ENCODE data around the gene RBAK.
"Not testable (repeated sequence)": the region's sequence is repeated elsewhere in the genome, so short reads cannot be mapped to it uniquely, and the experiment has no call there.

Gene RBAK

DNA sequence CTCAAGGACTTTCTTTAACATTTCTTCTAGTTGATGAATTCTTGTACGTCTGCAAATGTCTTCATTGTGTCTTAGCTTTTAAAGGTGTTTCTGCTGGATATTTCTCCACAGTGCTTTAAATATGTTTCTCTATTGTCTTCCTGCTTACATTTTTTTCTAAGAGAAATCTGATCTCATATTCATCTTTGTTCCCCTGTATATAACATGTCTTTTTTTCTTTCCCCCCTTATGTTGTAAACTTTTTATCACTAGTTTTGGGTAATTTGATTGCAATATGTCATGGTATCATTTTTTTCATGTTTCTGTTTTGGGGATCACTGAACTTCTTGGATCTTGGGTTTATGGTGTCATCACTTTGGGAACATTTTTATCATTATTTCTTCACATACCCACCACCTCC is 7.5 kb downstream of the RBAK start:
- no peak for DNase-seq

DNA sequence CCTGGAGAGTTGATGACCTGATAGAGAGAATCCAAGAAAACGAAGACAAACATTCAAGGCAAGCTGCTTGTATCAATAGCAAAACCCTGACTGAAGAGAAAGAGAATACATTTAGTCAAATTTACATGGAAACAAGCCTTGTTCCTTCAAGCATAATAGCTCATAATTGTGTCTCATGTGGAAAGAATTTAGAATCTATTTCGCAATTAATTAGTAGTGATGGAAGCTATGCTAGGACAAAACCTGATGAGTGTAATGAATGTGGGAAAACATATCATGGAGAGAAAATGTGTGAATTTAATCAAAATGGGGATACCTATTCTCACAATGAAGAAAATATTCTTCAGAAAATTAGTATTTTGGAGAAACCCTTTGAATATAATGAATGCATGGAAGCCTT is 18.0 kb downstream of the RBAK start:
- no peak for DNase-seq

DNA sequence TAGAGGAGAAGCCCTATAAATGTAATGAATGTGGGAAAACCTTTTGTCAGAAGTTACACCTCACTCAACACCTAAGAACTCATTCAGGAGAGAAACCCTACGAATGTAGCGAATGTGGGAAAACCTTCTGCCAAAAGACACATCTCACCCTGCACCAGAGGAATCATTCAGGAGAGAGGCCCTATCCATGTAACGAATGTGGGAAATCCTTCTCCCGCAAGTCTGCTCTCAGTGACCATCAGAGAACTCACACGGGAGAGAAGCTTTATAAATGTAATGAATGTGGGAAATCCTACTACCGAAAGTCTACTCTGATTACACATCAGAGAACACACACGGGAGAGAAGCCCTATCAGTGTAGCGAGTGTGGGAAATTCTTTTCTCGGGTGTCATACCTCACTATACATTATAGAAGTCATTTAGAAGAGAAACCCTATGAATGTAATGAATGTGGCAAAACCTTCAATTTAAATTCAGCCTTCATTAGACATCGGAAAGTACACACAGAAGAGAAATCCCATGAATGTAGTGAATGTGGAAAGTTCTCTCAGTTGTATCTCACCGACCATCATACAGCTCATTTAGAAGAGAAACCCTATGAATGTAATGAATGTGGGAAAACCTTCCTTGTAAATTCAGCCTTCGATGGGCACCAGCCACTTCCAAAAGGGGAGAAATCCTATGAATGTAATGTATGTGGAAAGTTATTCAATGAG is 18.9 kb downstream of the RBAK start:
- no peak for DNase-seq

DNA sequence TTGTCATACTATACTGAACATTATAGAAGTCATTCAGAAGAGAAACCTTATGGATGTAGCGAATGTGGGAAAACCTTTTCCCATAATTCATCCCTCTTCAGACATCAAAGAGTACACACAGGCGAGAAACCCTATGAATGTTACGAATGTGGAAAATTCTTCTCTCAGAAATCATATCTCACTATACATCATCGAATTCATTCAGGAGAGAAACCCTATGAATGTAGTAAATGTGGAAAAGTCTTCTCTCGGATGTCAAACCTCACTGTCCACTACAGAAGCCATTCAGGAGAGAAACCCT is 19.4 kb downstream of the RBAK start:
- no peak for DNase-seq

- no peak for DNase-seq
These were observed 22.9 kb downstream of the RBAK start for GRCh38 chr7:5068521-5068920.

- DNase-seq: no peak
These were observed 24.5 kb downstream of the RBAK start for GRCh38 chr7:5070206-5070605.

DNA sequence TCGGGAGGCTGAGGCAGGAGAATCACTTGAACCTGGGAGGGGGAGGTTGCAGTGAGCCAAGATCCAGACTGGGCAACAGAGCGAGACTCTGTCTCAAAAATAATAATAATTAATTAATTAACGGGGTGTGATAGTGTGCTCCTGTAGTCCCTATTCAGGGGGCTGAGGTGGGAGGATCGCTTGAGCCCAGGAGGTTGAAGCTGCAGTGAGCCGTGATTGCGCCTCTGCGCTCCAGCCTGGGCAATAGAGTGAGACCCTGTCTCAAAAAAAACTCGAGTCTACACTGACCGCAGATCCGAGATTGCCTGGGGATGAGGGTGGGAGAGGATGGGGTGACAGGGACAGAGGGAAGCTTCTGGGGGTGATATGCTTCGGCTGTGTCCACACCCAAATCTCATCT is 29.5 kb downstream of the RBAK start:
- not testable (repeated sequence) for DNase-seq

- DNase-seq: no peak
These were observed 32.1 kb downstream of the RBAK start for GRCh38 chr7:5077740-5078139.

DNA sequence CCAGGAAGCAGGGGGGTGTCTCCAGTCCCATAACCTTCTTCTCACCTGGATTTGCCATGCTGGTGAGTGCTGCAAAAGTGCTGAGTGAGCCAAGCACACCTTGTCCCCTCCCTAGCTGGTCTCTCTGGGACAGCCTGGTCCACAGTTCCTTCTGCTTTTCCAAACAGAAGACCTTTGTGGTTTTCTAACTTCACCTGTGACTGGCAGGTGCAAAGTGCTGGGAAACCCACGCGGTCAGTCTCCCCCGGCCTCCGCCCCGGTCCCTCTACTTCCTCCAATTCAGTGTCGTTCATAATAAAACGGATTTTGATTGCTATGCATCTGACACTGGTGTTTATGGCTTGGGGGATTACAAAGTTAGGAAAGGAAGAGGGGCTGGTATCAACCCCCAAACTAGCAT is 37.1 kb downstream of the RBAK start:
- DNase-seq: no peak

DNA sequence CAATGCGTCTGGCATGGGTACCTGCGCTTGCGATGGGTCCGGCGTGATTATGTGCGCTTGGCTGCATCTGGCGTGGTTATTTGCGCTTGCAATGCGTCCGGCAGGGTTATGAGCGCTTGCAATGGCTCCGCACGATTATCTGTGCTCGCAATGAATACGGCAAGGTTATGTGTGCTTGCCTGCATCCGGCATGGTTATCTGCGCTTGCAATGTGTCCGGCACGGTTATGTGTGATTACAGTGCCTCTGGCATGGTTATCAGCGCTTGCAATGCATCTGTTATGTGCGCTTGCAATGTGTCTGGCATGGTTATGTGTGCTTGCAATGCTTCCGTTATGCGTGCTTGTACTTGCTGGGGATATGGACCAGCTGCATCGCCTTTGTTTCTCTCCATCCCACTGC is 37.7 kb downstream of the RBAK start:
- DNase-seq: no peak

DNA sequence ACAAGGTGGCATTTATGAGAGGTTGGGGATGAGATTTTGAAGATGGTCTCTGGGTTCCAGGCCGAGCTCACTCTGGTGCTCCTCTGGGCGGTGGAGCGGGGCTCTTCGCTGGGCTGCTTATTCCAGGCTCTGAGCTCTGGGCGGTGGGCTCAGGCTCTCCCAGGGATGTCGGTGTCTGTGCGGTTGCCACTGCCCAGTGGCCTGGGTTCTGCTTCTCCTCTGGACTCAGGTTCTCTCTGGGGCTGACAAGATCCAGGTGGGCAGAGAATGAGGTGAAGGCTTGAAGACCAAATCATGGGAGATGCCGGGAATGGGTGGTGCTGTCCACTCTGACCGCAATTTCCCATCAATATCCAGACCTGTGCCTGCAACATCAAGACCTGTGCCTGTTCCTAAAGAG is 40.6 kb downstream of the RBAK start:
- DNase-seq: no peak

GRCh38 chr7:5088228-5088833 is 42.7 kb downstream of the RBAK start:
- DNase-seq: not testable (repeated sequence)

DNA sequence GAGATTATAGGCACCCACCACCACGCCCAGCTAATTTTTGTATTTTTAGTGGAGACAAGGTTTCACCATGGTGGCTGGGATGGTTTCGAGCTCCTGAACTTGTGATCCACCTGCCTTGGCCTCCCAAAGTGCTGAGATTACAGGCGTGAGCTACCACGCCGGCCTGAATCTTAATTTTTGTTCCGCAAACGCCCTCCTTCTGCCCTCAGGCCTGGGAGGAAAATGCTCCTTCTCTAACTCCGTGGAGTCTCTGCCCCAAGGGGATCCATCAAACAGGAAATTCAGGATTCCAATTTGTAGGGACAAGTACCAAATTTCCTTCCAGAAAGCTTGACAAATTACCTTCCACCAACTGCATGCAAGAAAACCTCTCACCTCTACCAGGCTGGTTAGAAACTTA is 43.2 kb downstream of the RBAK start:
- DNase-seq: no peak

DNA sequence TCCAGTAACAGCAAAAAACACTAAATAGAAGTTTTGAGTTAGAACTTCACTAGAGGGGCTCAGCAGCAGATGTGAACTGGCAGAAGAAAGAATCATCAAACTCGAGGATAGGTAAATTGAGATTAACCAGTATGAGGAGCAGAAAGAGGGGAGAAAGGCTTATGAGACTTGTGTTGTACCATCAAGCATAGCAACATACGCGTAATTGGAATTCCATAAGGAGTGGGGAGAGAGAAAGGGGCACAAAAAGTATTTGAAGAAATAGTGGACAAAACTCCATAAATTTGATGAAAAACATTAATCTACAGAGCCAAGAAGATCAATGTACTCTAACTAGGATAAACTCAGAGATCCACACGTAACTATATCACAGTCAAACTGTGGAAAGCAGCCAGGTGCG is 48.3 kb downstream of the RBAK start:
- DNase-seq: no peak

DNA sequence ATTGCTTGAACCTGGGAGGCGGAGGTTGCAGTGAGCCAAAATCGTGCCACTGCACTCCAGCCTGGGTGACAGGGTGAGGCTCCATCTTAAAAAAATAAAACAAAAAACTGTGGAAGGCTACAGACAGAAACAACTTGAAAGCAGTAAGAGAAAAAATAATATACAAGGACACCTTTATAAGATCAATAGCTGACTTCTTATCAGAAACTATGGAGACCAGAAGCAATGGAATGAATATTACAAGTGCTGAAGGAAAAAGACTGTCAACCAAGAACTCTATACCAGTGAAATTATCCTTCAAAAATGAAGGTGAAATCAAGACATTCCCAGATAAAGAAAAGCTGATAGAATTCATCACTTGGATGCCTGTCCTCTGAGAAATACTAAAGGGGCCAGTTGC is 49.0 kb downstream of the RBAK start:
- DNase-seq: no peak

DNA sequence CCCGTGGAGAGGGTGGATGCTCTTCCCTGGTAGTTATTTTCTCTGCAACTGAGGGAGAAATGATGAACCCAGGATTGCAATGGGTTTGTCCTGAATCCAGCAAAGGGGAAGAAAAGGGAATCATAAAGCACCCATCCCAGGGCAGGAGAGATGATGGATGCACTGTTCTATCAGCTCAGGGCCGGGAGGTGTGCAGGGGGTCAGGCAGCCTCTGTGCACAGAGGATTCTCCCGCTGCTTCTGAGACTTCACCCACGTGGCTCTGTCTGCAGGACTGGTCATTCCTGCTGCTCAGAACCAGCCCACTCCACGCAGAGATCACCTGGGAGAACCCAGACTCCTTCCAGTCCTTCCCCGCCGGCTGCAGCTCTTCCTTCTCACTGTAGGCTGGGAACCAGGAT is 70.7 kb downstream of the RBAK start:
- no peak for DNase-seq

DNA sequence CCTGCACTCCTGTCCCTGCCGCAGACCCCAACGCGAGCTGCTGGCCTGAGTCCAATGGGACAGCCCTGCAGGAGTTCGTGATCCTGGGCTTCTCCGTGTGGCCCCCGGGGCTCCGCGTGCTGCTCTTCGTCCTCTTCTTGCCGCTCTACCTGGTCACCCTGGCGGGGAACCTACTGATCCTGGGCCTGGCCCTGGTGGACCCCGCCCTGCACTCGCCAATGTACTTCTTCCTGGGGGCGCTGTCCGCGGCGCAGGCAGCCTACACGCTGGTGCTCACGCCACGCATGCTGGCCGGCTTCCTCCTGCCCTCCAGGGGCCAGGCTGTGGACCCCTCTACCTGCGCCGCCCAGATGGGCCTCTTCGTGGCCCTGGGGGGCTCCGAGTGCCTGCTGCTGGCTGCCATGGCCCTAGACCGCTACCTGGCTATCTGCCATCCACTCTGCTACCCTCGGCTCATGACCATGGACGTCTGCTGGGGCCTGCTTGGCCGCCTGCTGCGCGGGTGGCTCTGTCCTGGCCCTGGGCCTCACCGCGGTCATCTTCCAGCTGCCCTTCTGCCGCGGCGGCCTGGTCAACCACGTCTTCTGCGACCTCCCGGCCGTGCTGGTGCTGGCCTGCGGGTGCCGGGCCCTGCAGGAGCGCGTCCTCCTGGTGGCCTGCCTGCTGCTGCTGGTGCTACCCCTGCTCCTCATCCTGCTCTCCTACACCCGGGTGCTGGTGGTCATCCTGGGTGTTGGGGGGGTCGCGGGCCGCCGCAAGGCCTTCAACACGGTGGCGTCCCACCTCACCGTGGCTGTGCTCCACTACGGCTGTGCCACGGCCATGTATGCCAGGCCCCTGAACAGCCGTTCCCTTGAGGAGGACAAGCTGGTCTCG is 71.7 kb downstream of the RBAK start:
- DNase-seq: no peak

Measured in CD4-positive, alpha-beta T cell treated with Interferon gamma for 1 hour (primary cell).